Brain pericyte (primary cell): Measurements from ENCODE around the gene ZC3H6.

Experiments
- DNase-seq: peaks from one replicate; pipeline ENCODE4 v3.0.0-alpha.2; 2012; ENCODE audit warnings: low read depth, low spot score

Gene ZC3H6

GRCh38 chr2:112275311-112275886 is at the start of gene ZC3H6:
TSS of gene ZC3H6 (plus strand) at chr2:112275597. CDS start at chr2:112275995, 398 bp downstream.
- peak; percentile 97 for DNase-seq

- DNase-seq: peak; percentile 30
Measured at GRCh38 chr2:112229348-112229747, 46.0 kb upstream of the ZC3H6 start.

- DNase-seq: no peak
Measured at GRCh38 chr2:112230371-112230770, 45.0 kb upstream of the ZC3H6 start.

- no peak for DNase-seq
Measured at GRCh38 chr2:112239862-112240261, 35.5 kb upstream of the ZC3H6 start.

- no peak for DNase-seq
Measured at GRCh38 chr2:112242384-112242783, 33.0 kb upstream of the ZC3H6 start.

- DNase-seq: no peak
Measured at GRCh38 chr2:112243233-112243632, 32.2 kb upstream of the ZC3H6 start.

- no peak for DNase-seq
Measured at GRCh38 chr2:112244854-112245253, 30.5 kb upstream of the ZC3H6 start.

- DNase-seq: no peak
Measured at GRCh38 chr2:112251271-112251670, 24.1 kb upstream of the ZC3H6 start.

GRCh38 chr2:112253261-112253815 is 22.1 kb upstream of the ZC3H6 start:
- no peak for DNase-seq

- peak; percentile 55 for DNase-seq
Measured at GRCh38 chr2:112254466-112255240, 20.7 kb upstream of the ZC3H6 start, which contains the start of gene ZC3H8. TSS of gene ZC3H8 (minus strand) at chr2:112255042. CDS start at chr2:112254981, 61 bp downstream.

GRCh38 chr2:112255875-112256274 is 19.5 kb upstream of the ZC3H6 start:
- no peak for DNase-seq

GRCh38 chr2:112256654-112257053 is 18.7 kb upstream of the ZC3H6 start:
- no peak for DNase-seq

GRCh38 chr2:112257575-112257974 is 17.8 kb upstream of the ZC3H6 start:
- DNase-seq: no peak

GRCh38 chr2:112259509-112260294 is 15.7 kb upstream of the ZC3H6 start:
- peak; percentile 48 for DNase-seq

GRCh38 chr2:112260295-112260625 is 15.1 kb upstream of the ZC3H6 start:
- DNase-seq: no peak

GRCh38 chr2:112262876-112263275 is 12.5 kb upstream of the ZC3H6 start:
- no peak for DNase-seq

GRCh38 chr2:112268547-112268946 is 6.8 kb upstream of the ZC3H6 start:
- DNase-seq: no peak

GRCh38 chr2:112272669-112273068 is 2.7 kb upstream of the ZC3H6 start:
- DNase-seq: no peak

- DNase-seq: no peak
Measured at GRCh38 chr2:112273349-112273748, 2.0 kb upstream of the ZC3H6 start.

GRCh38 chr2:112275887-112276773 is 733 bp downstream of the ZC3H6 start:
- DNase-seq: no peak

GRCh38 chr2:112276954-112277353 is 1.6 kb downstream of the ZC3H6 start:
- DNase-seq: no peak
